ENCODE results near the gene PLEKHA1. TPM values are rescaled to one million over a fixed set of nuclear protein-coding genes. Genes with fewer than 3 reads are reported as not detected.

Gene PLEKHA1
- total and polyA plus RNA-seq, 2 of the 4 experiments (the other 2 are of a cell fraction), result 7.2 to 9.5 TPM

DNA sequence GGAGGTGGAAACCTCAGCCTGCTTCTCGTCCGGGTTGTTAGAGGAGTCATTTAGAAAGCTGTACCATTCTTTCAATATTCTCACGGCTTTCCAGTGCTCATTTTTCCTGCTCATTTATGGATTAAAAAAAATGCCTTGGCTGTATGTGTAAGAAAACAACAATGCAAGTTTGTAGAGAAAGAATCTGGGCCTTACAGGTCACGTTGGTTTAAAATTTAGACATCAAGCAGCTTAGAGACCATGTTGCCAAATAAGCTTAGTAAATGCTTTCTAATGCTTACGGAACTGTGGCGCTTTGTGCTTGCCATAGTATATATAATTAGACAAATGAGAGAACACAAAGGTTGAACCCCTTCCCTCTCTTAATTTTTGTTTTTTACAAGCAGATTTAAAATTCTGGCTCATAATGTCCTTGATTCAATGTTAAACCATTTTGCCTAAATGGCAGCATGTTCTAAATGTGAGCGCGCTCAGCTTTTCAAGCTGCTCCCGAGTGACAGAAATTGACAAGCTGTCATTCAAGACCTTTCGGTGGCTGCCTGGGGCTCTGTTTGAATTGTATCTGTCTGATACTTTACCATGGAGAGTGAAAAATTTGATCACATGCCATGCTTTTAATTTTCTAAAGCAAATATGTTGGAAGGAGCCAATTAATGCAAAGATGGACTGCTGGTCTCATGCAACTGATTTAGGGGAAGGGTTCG is 81.0 kb downstream of the PLEKHA1 start:
- ChIA-PET POLR2A (ENCODE audit: unreplicated experiment) (no interaction called here), CTCF (interaction anchor here (3.1 kb wide), 1 partner anchor 110 kb away, joined by 14 read pairs; no protein-coding TSS in a partner anchor)
- H3K36me3 ChIP-seq (ENCODE audit: control insufficient read depth, insufficient read depth, low read length), result no peaks in the 10 kb centered on the region
- peaks cover 4% of the 10 kb centered on the region; the same call in 1 of the 2 replicates for H3K9me1 ChIP-seq (ENCODE audit: insufficient read depth, low read length)
- no peak overlapping the region for H2AK5ac ChIP-seq (ENCODE audit: low read depth, low read length)
- no peak overlapping the region for H4K5ac ChIP-seq (ENCODE audit: low read depth, low read length)
- no peak overlapping the region for H2BK5ac ChIP-seq (ENCODE audit: low read depth, low read length, poor library complexity, severe bottlenecking)
- H4K20me1 ChIP-seq (ENCODE audit: insufficient read depth, low read length), result no peaks in the 10 kb centered on the region
- intact Hi-C loops (cut with micrococcal nuclease), result no loop called here
- no peak overlapping the region for H3K23ac ChIP-seq (ENCODE audit: low read depth, low read length)
- H2BK120ac ChIP-seq (ENCODE audit: low read depth, low read length), result no peak overlapping the region
- dilution Hi-C loops (cut with HindIII; ENCODE audit: low sequenced_read_pairs, unreplicated experiment), result no loop called here
- DNase-seq (no peak), ATAC-seq (ENCODE audit: low read depth) (no peak)
- in situ Hi-C loops (cut with MboI; ENCODE audit: low sequenced_read_pairs), result loop anchor here (10.0 kb wide), 1 partner anchor 109 kb away; the partner anchor contains the start of gene DMBT1
- H3K14ac ChIP-seq (replicated peaks; ENCODE audit: low read depth, low read length), result no peak overlapping the region
- no peak overlapping the region for H4K8ac ChIP-seq (ENCODE audit: low read depth in 2 of 2, low read length in 2 of 2)
- H3K56ac ChIP-seq (ENCODE audit: extremely low read depth, insufficient read depth, low read length), result no peak overlapping the region
- TF ChIP-seq CHD1 (IDR thresholded peaks at IDR 0.05; ENCODE audit: low read depth, low read length) (no peak), MAFK (IDR thresholded peaks at IDR 0.05; ENCODE audit: low read depth, low read length) (no peak), FOS (IDR thresholded peaks at IDR 0.05; ENCODE audit: low read depth, low read length) (no peak), NFE2L2 (IDR thresholded peaks at IDR 0.05; ENCODE audit: low read depth, low read length) (no peak), MAZ (IDR thresholded peaks at IDR 0.05; ENCODE audit: borderline replicate concordance, low read depth, low read length) (no peak), POLR2A (IDR thresholded peaks at IDR 0.05; ENCODE audit: low read depth, low read length) (no peak), RFX5 (IDR thresholded peaks at IDR 0.05; ENCODE audit: low read depth, low read length) (no peak), SMC3 (IDR thresholded peaks at IDR 0.05; ENCODE audit: low read depth, low read length) (no peak), CEBPB (IDR thresholded peaks at IDR 0.05; ENCODE audit: low read depth, low read length) (no peak), BHLHE40 (IDR thresholded peaks at IDR 0.05; ENCODE audit: low read depth, low read length) (no peak), MXI1 (IDR thresholded peaks at IDR 0.05; ENCODE audit: borderline replicate concordance, low read depth, low read length) (no peak), RAD21 (IDR thresholded peaks at IDR 0.05; ENCODE audit: low read length) (no peak), RCOR1 (IDR thresholded peaks at IDR 0.05; ENCODE audit: insufficient replicate concordance, low read length) (no peak)
- TF ChIP-seq, protein P1, sequence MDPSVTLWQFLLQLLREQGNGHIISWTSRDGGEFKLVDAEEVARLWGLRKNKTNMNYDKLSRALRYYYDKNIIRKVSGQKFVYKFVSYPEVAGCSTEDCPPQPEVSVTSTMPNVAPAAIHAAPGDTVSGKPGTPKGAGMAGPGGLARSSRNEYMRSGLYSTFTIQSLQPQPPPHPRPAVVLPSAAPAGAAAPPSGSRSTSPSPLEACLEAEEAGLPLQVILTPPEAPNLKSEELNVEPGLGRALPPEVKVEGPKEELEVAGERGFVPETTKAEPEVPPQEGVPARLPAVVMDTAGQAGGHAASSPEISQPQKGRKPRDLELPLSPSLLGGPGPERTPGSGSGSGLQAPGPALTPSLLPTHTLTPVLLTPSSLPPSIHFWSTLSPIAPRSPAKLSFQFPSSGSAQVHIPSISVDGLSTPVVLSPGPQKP (IDR thresholded peaks at IDR 0.05; ENCODE audit: borderline replicate concordance, low read depth, low read length), result no peak
- TF ChIP-seq, protein P2, sequence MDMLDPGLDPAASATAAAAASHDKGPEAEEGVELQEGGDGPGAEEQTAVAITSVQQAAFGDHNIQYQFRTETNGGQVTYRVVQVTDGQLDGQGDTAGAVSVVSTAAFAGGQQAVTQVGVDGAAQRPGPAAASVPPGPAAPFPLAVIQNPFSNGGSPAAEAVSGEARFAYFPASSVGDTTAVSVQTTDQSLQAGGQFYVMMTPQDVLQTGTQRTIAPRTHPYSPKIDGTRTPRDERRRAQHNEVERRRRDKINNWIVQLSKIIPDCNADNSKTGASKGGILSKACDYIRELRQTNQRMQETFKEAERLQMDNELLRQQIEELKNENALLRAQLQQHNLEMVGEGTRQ (IDR thresholded peaks at IDR 0.05; ENCODE audit: low read depth, low read length), result no peak
- TF ChIP-seq, protein P3, sequence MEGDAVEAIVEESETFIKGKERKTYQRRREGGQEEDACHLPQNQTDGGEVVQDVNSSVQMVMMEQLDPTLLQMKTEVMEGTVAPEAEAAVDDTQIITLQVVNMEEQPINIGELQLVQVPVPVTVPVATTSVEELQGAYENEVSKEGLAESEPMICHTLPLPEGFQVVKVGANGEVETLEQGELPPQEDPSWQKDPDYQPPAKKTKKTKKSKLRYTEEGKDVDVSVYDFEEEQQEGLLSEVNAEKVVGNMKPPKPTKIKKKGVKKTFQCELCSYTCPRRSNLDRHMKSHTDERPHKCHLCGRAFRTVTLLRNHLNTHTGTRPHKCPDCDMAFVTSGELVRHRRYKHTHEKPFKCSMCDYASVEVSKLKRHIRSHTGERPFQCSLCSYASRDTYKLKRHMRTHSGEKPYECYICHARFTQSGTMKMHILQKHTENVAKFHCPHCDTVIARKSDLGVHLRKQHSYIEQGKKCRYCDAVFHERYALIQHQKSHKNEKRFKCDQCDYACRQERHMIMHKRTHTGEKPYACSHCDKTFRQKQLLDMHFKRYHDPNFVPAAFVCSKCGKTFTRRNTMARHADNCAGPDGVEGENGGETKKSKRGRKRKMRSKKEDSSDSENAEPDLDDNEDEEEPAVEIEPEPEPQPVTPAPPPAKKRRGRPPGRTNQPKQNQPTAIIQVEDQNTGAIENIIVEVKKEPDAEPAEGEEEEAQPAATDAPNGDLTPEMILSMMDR (conservative IDR thresholded peaks at IDR 0.05; ENCODE audit: low read depth, low read length), result no peak
- no TSS peak for BruUV-seq (replicated peaks)
- no peak overlapping the region for H3K4ac ChIP-seq (ENCODE audit: low read depth, low read length)
- no peak overlapping the region for H2BK15ac ChIP-seq (ENCODE audit: low read depth, low read length)
- no peaks in the 10 kb centered on the region for H3K9me3 ChIP-seq (ENCODE audit: control insufficient read depth, insufficient read depth, low read length)
- no peak overlapping the region for H2AFZ ChIP-seq (replicated peaks; ENCODE audit: low read length, poor library complexity)
- H3K4me3 ChIP-seq (ENCODE audit: insufficient read depth, low read depth, low read length), result no peak overlapping the region
- no peak overlapping the region for H3K9ac ChIP-seq (ENCODE audit: low read depth, low read length)
- H3K27ac ChIP-seq (ENCODE audit: insufficient read depth, low read length), result no peak overlapping the region
- no peak overlapping the region for H2BK20ac ChIP-seq (ENCODE audit: low read depth, low read length)
- no peak overlapping the region for H2AK9ac ChIP-seq (replicated peaks; ENCODE audit: low read depth, low read length, poor library complexity)
- H4K91ac ChIP-seq (ENCODE audit: insufficient read depth, low read depth, low read length), result no peak overlapping the region
- H3K4me2 ChIP-seq (ENCODE audit: low read depth, low read length), result no peak overlapping the region
- H3K27me3 ChIP-seq (ENCODE audit: control insufficient read depth, insufficient read depth, low read length), result peaks cover 2% of the 10 kb centered on the region
- H3K18ac ChIP-seq (ENCODE audit: low read depth, low read length), result no peak overlapping the region
- WGBS, 2 experiments (ENCODE audit: extremely low coverage in 2 of 2, insufficient read length in 1 of 2), result no CpG with 5 or more reads among the region's 11 CpGs
- H3K4me1 ChIP-seq (ENCODE audit: control insufficient read depth, insufficient read depth, low read length), result peaks cover 6% of the 10 kb centered on the region
- H3K79me1 ChIP-seq (ENCODE audit: low read depth in 1 of 2, low read length in 2 of 2), result no peaks in the 10 kb centered on the region
